Naive thymus-derived CD4-positive, alpha-beta T cell (primary cell): ENCODE data around the gene PRPH. TPM values are rescaled to one million over a fixed set of nuclear protein-coding genes. Genes with fewer than 3 reads are reported as not detected.
"Not testable (repeated sequence)": the region's sequence is repeated elsewhere in the genome, so short reads cannot be mapped to it uniquely, and the experiment has no call there.

Source experiments
- ATAC-seq: fragments of 150-1000 bp; cut with Tn5 transposase; 2 replicates; pipeline ENCODE4 v1.10.0; 2021; ENCODE audit warnings: mild to moderate bottlenecking, moderate library complexity
- CTCF ChIA-PET: fragments of 350-600 bp; sonication (Branson Sonifier 250); formaldehyde crosslinking; loops from one replicate; lab custom pipeline; 2021; ENCODE audit warnings: antibody characterized with exemption; lab: Charles Lee
- POLR2A ChIA-PET: fragments of 350-600 bp; sonication (Branson Sonifier 250); formaldehyde crosslinking; loops from one replicate; lab custom pipeline; 2021; ENCODE audit warnings: antibody characterized with exemption, inconsistent platforms; lab: Charles Lee
- DNase-seq, 9 donors: peaks; one replicate each; pipeline versions ENCODE4 v3.0.0 to v3.0.0-alpha.2; 2020 to 2022; ENCODE audit warnings: mixed read lengths in 1 of 9
- H3K27ac ChIP-seq: one replicate; pipeline ENCODE4 v1.7.0; 2013; ENCODE audit warnings: mild to moderate bottlenecking, low read depth, low read length, moderate library complexity
- H3K27me3 ChIP-seq, 2 donors: one replicate each; pipeline ENCODE4 v1.7.0; 2013; ENCODE audit warnings: low read length in 2 of 2, mild to moderate bottlenecking in 2 of 2, moderate library complexity in 2 of 2; ENCODE audit not compliant: control insufficient read depth in 2 of 2, insufficient read depth in 2 of 2
- H3K36me3 ChIP-seq, 3 experiments: 1 replicate in 2 of 3; 2 replicates in 1 of 3; pipeline ENCODE4 v1.7.0; 2013; ENCODE audit warnings: low read length in 3 of 3, mild to moderate bottlenecking in 3 of 3, moderate library complexity in 1 of 3; ENCODE audit not compliant: insufficient read depth in 3 of 3, control insufficient read depth in 2 of 3
- H3K4me1 ChIP-seq, 2 donors: one replicate each; pipeline ENCODE4 v1.7.0; 2013; ENCODE audit warnings: low read length in 2 of 2, mild to moderate bottlenecking in 2 of 2, moderate library complexity in 1 of 2; ENCODE audit not compliant: control insufficient read depth in 2 of 2, insufficient read depth in 2 of 2
- H3K4me3 ChIP-seq: 2 replicates; pipeline ENCODE4 v1.7.0; 2013; ENCODE audit warnings: mild to moderate bottlenecking, low read length
- H3K9me3 ChIP-seq, 3 experiments: 1 replicate in 2 of 3; 2 replicates in 1 of 3; pipeline ENCODE4 v1.7.0; 2013; ENCODE audit warnings: low read length in 3 of 3; ENCODE audit not compliant: control insufficient read depth in 2 of 3
- H3K27ac Mint-ChIP-seq, 9 donors: one replicate each; pipeline ENCODE4 v1.8.0; 2020 to 2022; ENCODE audit warnings: mixed read lengths in 9 of 9, mild to moderate bottlenecking in 8 of 9, moderate library complexity in 5 of 9, inconsistent platforms in 2 of 9
- H3K27me3 Mint-ChIP-seq, 5 donors: one replicate each; pipeline ENCODE4 v1.8.0; 2021 to 2022; ENCODE audit warnings: mixed read lengths in 5 of 5, mild to moderate bottlenecking in 1 of 5
- H3K36me3 Mint-ChIP-seq, 5 donors: one replicate each; pipeline ENCODE4 v1.8.0; 2020 to 2022; ENCODE audit warnings: mixed read lengths in 5 of 5, mild to moderate bottlenecking in 3 of 5, inconsistent platforms in 1 of 5
- H3K4me1 Mint-ChIP-seq, 7 donors: one replicate each; pipeline ENCODE4 v1.8.0; 2020 to 2022; ENCODE audit warnings: mixed read lengths in 7 of 7, mild to moderate bottlenecking in 3 of 7, inconsistent platforms in 1 of 7
- H3K4me3 Mint-ChIP-seq, 10 donors: one replicate each; pipeline ENCODE4 v1.8.0; 2020 to 2022; ENCODE audit warnings: mild to moderate bottlenecking in 10 of 10, mixed read lengths in 10 of 10, moderate library complexity in 6 of 10, inconsistent platforms in 2 of 10
- H3K9me3 Mint-ChIP-seq, 11 donors: one replicate each; pipeline ENCODE4 v1.8.0; 2020 to 2022; ENCODE audit warnings: mixed read lengths in 11 of 11, mild to moderate bottlenecking in 4 of 11, inconsistent platforms in 1 of 11, moderate library complexity in 1 of 11
- intact Hi-C, 2 donors: fragments of 100-400 bp; cut with micrococcal nuclease; formaldehyde crosslinking; loops; one replicate each; pipeline ENCODE4 v1.15.1; 2023
- polyA plus RNA-seq, 2 donors: library from polyadenylated mRNA; unstranded; fragments of 300-500 nt; fragmentation: Illumina TruSeq; gene quantifications; one replicate each; pipeline ENCODE4 v1.2.3, GENCODE V29; 2021
- total RNA-seq, 6 experiments: library from RNA in 5 of 6; stranded (reverse) in 5 of 6; gene quantifications; 1 replicate in 5 of 6; 2 replicates in 1 of 6; pipeline ENCODE4 v1.2.3 and lab custom pipeline; 2021 to 2026

Gene PRPH
- total RNA-seq (not detected), polyA plus RNA-seq (not detected), total RNA-seq (lab: John Stamatoyannopoulos, UW) (not detected)

DNA sequence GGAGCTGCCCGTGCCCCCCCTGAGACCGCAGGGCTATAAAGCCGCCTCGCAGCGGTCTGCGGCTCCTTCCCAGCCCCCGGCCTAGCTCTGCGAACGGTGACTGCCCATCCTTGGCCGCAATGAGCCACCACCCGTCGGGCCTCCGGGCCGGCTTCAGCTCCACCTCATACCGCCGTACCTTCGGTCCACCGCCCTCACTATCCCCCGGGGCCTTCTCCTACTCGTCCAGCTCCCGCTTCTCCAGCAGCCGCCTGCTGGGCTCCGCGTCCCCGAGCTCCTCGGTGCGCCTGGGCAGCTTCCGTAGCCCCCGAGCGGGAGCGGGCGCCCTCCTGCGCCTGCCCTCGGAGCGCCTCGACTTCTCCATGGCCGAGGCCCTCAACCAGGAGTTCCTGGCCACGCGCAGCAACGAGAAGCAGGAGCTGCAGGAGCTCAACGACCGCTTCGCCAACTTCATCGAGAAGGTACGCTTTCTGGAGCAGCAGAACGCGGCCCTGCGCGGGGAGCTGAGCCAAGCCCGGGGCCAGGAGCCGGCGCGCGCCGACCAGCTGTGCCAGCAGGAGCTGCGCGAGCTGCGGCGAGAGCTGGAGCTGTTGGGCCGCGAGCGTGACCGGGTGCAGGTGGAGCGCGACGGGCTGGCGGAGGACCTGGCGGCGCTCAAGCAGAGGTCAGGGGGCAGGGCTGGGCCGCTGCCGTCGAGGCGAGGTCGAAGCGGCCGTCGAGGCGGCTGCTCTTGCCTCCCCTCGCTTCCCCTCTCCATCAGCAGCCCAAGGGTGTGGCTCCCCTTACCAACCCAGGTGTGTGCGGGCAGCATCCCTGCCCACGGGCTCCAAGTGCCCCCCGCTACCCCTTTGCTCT lies at the start of gene PRPH:
PRPH (plus strand) TSS at position 66 of the 855 bp plus-strand sequence; CDS start at position 120, 54 bp downstream.
- Histone ChIP-seq H3K36me3 (no peaks in the 10 kb centered on the region), H3K9me3 (no peaks in the 10 kb centered on the region), H3K27ac (no peak within 1 kb of the TSS), H3K4me3 (no peak within 1 kb of the TSS), H3K27me3 (peaks cover 0 to 28% of the 10 kb centered on the region in 2 donors), H3K4me1 (peaks cover 10 to 11% of the 10 kb centered on the region in 2 donors)
- POLR2A ChIA-PET = interaction anchor here (0.6 kb wide), 1 partner anchor 394 kb away, joined by 3 read pairs; no protein-coding TSS in a partner anchor
- DNase-seq = no peak
- H3K4me1 Mint-ChIP-seq = peaks cover 7 to 27% (median 21%) of the 10 kb centered on the region in 7 donors
- CTCF ChIA-PET = interaction anchor here (0.5 to 1.6 kb wide), 7 partner anchors 8 to 280 kb away, joined by 3 to 8 read pairs (median 4); no protein-coding TSS in a partner anchor
- peaks cover 0 to 2% (median 0%) of the 10 kb centered on the region in 11 donors for H3K9me3 Mint-ChIP-seq
- H3K27ac Mint-ChIP-seq = no peak within 1 kb of the TSS
- intact Hi-C loops = no loop called here
- H3K4me3 Mint-ChIP-seq = peak within 1 kb of the TSS in 2 of 10 donors; percentile 16 to 80
- peaks cover 32 to 70% (median 40%) of the 10 kb centered on the region in 5 donors for H3K27me3 Mint-ChIP-seq
- no peak for ATAC-seq
- H3K36me3 Mint-ChIP-seq = no peaks in the 10 kb centered on the region

GRCh38 chr12:49251357-49251756 lies 43.6 kb upstream of the PRPH start:
- no peak overlapping the region for H3K4me3 ChIP-seq
- H3K9me3 ChIP-seq = no peaks in the 10 kb centered on the region
- ChIA-PET CTCF (interaction anchor here (0.7 kb wide), 1 partner anchor 86 kb away, joined by 3 read pairs; no protein-coding TSS in a partner anchor), POLR2A (interaction anchor here (0.6 kb wide), 1 partner anchor 131 kb away, joined by 6 read pairs; no protein-coding TSS in a partner anchor)
- no peaks in the 10 kb centered on the region for H3K27me3 ChIP-seq
- Mint-ChIP-seq H3K27ac (no peak overlapping the region), H3K9me3 (no peaks in the 10 kb centered on the region), H3K4me3 (no peak overlapping the region), H3K36me3 (no peaks in the 10 kb centered on the region), H3K4me1 (peaks cover 0 to 3% (median 0%) of the 10 kb centered on the region in 7 donors), H3K27me3 (no peaks in the 10 kb centered on the region)
- ATAC-seq (no peak), DNase-seq (no peak)
- H3K27ac ChIP-seq = no peak overlapping the region
- intact Hi-C loops = no loop called here
- H3K4me1 ChIP-seq = no peaks in the 10 kb centered on the region
- H3K36me3 ChIP-seq = no peaks in the 10 kb centered on the region

- intact Hi-C loops = no loop called here
- H3K27me3 Mint-ChIP-seq = no peaks in the 10 kb centered on the region
These were observed 41.8 kb upstream of the PRPH start for GRCh38 chr12:49253033-49253623.

GRCh38 chr12:49255456-49255855 lies 39.5 kb upstream of the PRPH start:
- intact Hi-C loops, H3K4me3 Mint-ChIP-seq, H3K4me1 Mint-ChIP-seq, POLR2A ChIA-PET, DNase-seq, H3K4me1 ChIP-seq, H3K9me3 Mint-ChIP-seq, H3K36me3 Mint-ChIP-seq, H3K36me3 ChIP-seq, ATAC-seq, H3K27me3 Mint-ChIP-seq, H3K27ac ChIP-seq, H3K9me3 ChIP-seq, H3K27me3 ChIP-seq, H3K27ac Mint-ChIP-seq, H3K4me3 ChIP-seq: not testable (repeated sequence)
- CTCF ChIA-PET = interaction anchor here (0.6 kb wide), 1 partner anchor 11 kb away, joined by 3 read pairs; no protein-coding TSS in a partner anchor

More at GRCh38 chr12:49253033-49253623, 41.8 kb upstream of the PRPH start:
- H3K36me3 Mint-ChIP-seq = no peaks in the 10 kb centered on the region
- H3K9me3 Mint-ChIP-seq = no peaks in the 10 kb centered on the region
- H3K27ac Mint-ChIP-seq = no peak overlapping the region
- no peak overlapping the region for H3K4me3 Mint-ChIP-seq
- ATAC-seq = no peak
- no peaks in the 10 kb centered on the region for H3K4me1 ChIP-seq
- DNase-seq = no peak
- H3K9me3 ChIP-seq = no peaks in the 10 kb centered on the region
- H3K27me3 ChIP-seq = no peaks in the 10 kb centered on the region
- no peak overlapping the region for H3K4me3 ChIP-seq
- CTCF ChIA-PET = interaction anchor here (0.6 to 1.4 kb wide), 2 partner anchors 60 to 165 kb away, joined by 4 to 8 read pairs; no protein-coding TSS in a partner anchor
- H3K27ac ChIP-seq = no peak overlapping the region
- no peaks in the 10 kb centered on the region for H3K36me3 ChIP-seq
- H3K4me1 Mint-ChIP-seq = peaks cover 0 to 3% (median 0%) of the 10 kb centered on the region in 7 donors
- POLR2A ChIA-PET = no interaction called here

DNA sequence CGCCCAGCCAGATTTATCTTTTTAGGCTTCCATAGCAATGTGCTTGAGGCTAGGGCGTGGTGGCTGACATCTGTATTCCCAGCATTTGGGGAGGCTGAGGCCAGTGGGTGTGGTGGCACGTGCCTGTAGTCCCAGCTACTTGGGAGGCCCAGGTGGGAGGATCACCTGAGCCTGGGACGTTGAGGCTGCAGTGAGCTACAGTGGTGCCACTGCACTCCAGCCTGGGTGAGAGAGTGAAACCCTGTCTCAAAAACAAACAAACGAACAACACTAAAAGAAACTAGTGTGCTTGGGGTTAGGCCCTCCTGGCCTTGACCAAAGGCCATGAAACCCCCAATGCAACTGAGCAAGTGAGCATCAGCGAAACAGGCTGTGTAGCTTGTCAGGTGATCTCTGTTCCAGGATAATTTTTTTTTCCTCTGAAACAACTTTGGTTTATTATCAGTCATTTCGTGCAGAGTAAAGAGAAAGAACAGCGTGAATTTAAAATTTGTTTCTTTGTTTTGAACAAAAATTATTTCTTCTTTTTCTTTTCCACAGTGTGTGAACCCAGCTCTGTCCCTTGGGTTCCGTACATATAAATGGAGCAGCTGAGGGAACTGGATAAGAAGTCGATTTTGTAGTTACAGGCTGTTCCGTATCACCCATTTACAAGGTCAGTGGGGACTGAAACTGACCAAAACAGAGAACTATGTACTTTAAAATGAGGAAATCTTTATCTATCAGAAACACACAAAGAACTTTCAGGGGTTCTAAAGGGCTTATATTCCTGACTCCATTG lies 38.9 kb upstream of the PRPH start:
- no peaks in the 10 kb centered on the region for H3K9me3 ChIP-seq
- H3K4me3 ChIP-seq = no peak overlapping the region
- Mint-ChIP-seq H3K4me1 (peaks cover 0 to 9% (median 0%) of the 10 kb centered on the region in 7 donors), H3K9me3 (no peaks in the 10 kb centered on the region), H3K27ac (no peak overlapping the region), H3K27me3 (no peaks in the 10 kb centered on the region), H3K4me3 (peak overlapping the region in 1 of 10 donors; percentile 16), H3K36me3 (no peaks in the 10 kb centered on the region)
- intact Hi-C loops = no loop called here
- ChIA-PET CTCF (interaction anchor here (0.6 to 0.7 kb wide), 2 partner anchors 11 to 829 kb away, joined by 3 read pairs; partner anchors contain the start of gene SMARCD1), POLR2A (interaction anchor here (0.7 kb wide), 1 partner anchor 249 kb away, joined by 3 read pairs; no protein-coding TSS in a partner anchor)
- no peak overlapping the region for H3K27ac ChIP-seq
- no peak for DNase-seq
- no peaks in the 10 kb centered on the region for H3K36me3 ChIP-seq
- H3K4me1 ChIP-seq = no peaks in the 10 kb centered on the region
- no peaks in the 10 kb centered on the region for H3K27me3 ChIP-seq
- ATAC-seq = no peak

DNA sequence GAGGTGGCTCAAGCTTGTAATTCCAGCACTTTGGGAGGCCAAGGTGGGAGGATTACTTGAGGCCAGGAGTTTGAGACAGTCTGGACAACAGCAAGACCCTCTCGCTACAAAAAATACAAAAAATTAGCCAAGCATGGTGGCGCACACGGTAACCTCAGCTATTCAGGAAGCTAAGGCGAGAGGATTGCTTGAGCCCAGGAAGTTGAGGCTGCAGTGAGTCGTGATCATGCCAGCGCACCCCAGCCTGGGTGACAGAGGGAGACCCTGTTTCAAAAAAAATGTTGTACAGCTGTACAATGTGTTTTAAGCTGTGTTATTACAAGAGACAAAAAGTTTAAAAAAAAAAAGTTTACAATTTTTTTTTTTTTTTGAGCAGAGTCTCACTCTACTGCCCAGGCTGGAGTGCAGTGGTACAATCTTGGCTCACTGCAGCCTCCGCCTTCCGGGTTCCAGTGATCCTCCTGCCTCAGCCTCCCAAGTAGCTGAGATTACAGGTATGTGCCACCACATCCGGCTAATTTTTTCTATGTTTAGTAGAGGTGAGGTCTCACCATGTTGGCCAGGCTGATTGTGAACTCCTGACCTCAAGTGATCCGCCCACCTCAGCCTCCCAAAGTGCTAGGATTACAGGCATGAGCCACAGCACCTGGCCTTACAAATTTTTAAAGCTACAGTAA lies 37.3 kb upstream of the PRPH start:
- H3K27me3 ChIP-seq, H3K9me3 ChIP-seq, H3K27me3 Mint-ChIP-seq, H3K4me3 ChIP-seq, H3K36me3 Mint-ChIP-seq, DNase-seq, H3K27ac Mint-ChIP-seq, intact Hi-C loops, H3K9me3 Mint-ChIP-seq, H3K4me1 ChIP-seq, H3K4me3 Mint-ChIP-seq, H3K27ac ChIP-seq, ATAC-seq, H3K36me3 ChIP-seq, POLR2A ChIA-PET, CTCF ChIA-PET: not testable (repeated sequence)
- H3K4me1 Mint-ChIP-seq = peaks cover 0 to 11% (median 0%) of the 10 kb centered on the region in 7 donors
